ENCODE results near the gene CYGB. TPM values are rescaled to one million over a fixed set of nuclear protein-coding genes. Genes with fewer than 3 reads are reported as not detected.

CYGB gene
- total RNA-seq, 4 donors from 2014 or later, result 1.3 to 12.8 (median 6.9) TPM

- WGBS, 2 donors, result 85 to 86% methylated on average over 6 to 7 of the region's 7 CpGs
- no peak for DNase-seq
- Histone ChIP-seq H3K36me3 (peaks cover 0 to 22% (median 3%) of the 10 kb centered on the region in 3 donors), H3K9me3 (no peaks in the 10 kb centered on the region), H3K27me3 (no peaks in the 10 kb centered on the region), H3K4me3 (no peak overlapping the region), H3K4me1 (peaks cover 0 to 51% (median 4%) of the 10 kb centered on the region in 3 donors), H3K27ac (peak overlapping the region in 1 of 4 donors; percentile 52)
- TF ChIP-seq POLR2A (IDR thresholded peaks at IDR 0.05) (no peak), CTCF (IDR thresholded peaks at IDR 0.05) (no peak)
- intact Hi-C loops (cut with DNase I), result no loop called here
These were observed 40.4 kb upstream of the CYGB start for GRCh38 chr17:76577876-76578275.

- H3K27me3 ChIP-seq, result no peaks in the 10 kb centered on the region
- no peaks in the 10 kb centered on the region for H3K9me3 ChIP-seq
- H3K4me3 ChIP-seq, result no peak overlapping the region
- peaks cover 0 to 34% (median 3%) of the 10 kb centered on the region in 3 donors for H3K4me1 ChIP-seq
- WGBS, 2 donors, result 85% methylated on average over 9 of the region's 9 CpGs
- H3K27ac ChIP-seq, result no peak overlapping the region
- TF ChIP-seq CTCF (IDR thresholded peaks at IDR 0.05), result no peak
- no peak for TF ChIP-seq POLR2A (IDR thresholded peaks at IDR 0.05)
- H3K36me3 ChIP-seq, result peaks cover 0 to 39% (median 6%) of the 10 kb centered on the region in 3 donors
- intact Hi-C loops (cut with DNase I), result no loop called here
- DNase-seq, result no peak
These were observed 38.7 kb upstream of the CYGB start for GRCh38 chr17:76576189-76576588.

- Histone ChIP-seq H3K27me3 (no peaks in the 10 kb centered on the region), H3K4me3 (no peak overlapping the region), H3K27ac (no peak overlapping the region), H3K9me3 (no peaks in the 10 kb centered on the region), H3K4me1 (peaks cover 0 to 29% (median 0%) of the 10 kb centered on the region in 3 donors), H3K36me3 (peaks cover 0 to 40% (median 6%) of the 10 kb centered on the region in 3 donors)
- no peak for DNase-seq
- WGBS, 2 donors, result 94 to 100% methylated on average over 1 to 3 of the region's 5 CpGs
- TF ChIP-seq CTCF (IDR thresholded peaks at IDR 0.05) (no peak), POLR2A (IDR thresholded peaks at IDR 0.05) (no peak)
- intact Hi-C loops (cut with DNase I), result no loop called here
These were observed 38.1 kb upstream of the CYGB start for GRCh38 chr17:76575570-76575969.

- DNase-seq, result no peak
- Histone ChIP-seq H3K36me3 (peaks cover 0 to 40% (median 6%) of the 10 kb centered on the region in 3 donors), H3K9me3 (no peaks in the 10 kb centered on the region), H3K4me1 (peaks cover 0 to 29% (median 0%) of the 10 kb centered on the region in 3 donors), H3K27ac (no peak overlapping the region), H3K4me3 (no peak overlapping the region), H3K27me3 (no peaks in the 10 kb centered on the region)
- TF ChIP-seq POLR2A (IDR thresholded peaks at IDR 0.05) (no peak), CTCF (IDR thresholded peaks at IDR 0.05) (no peak)
- 94% methylated on average over 10 of the region's 11 CpGs; no CpG with 5 or more reads in 1 of the 2 donors for WGBS, 2 donors
- intact Hi-C loops (cut with DNase I), result loop anchor here (5.0 kb wide), 1 partner anchor 43 kb away; no protein-coding TSS in a partner anchor
These were observed 36.7 kb upstream of the CYGB start for GRCh38 chr17:76574166-76574565.

- DNase-seq, result no peak
- Histone ChIP-seq H3K4me3 (no peak overlapping the region), H3K27ac (no peak overlapping the region), H3K4me1 (peaks cover 0 to 30% (median 0%) of the 10 kb centered on the region in 3 donors), H3K9me3 (no peaks in the 10 kb centered on the region), H3K36me3 (peaks cover 0 to 40% (median 6%) of the 10 kb centered on the region in 3 donors), H3K27me3 (no peaks in the 10 kb centered on the region)
- intact Hi-C loops (cut with DNase I), result loop anchor here (5.0 kb wide), 1 partner anchor 44 kb away; no protein-coding TSS in a partner anchor
- WGBS, 2 donors, result 84% methylated on average over 4 of the region's 10 CpGs; no CpG with 5 or more reads in 1 of the 2 donors
- TF ChIP-seq CTCF (IDR thresholded peaks at IDR 0.05) (no peak), POLR2A (IDR thresholded peaks at IDR 0.05) (no peak)
These were observed 35.6 kb upstream of the CYGB start for GRCh38 chr17:76573096-76573495.

All from esophagus squamous epithelium (tissue), 5 donors.